Measurements from ENCODE around the gene AMIGO3. TPM values are rescaled to one million over a fixed set of nuclear protein-coding genes. Genes with fewer than 3 reads are reported as not detected.

Gene AMIGO3
- polyA plus RNA-seq, 1 donor (not counting 4 experiments of a cell fraction or from before 2014, with no cell fraction given): 0.03 TPM

DNA sequence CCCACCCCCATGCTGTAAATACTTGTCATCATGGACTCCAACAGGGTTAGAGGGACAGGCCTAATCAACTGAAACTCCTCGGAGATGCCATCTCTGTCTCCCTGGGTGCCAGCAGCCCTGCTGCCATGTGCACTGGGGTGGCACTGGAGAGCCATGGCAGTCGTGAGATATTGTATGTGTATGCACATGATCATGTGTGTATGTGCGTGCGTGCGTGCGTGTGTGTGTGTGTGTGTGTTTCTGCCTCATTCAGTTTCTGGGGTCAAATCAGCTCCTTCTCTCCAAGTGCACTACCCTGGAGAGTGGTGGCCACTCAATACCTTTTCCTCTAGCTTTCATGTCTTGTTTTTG lies 48.6 kb downstream of the AMIGO3 start:
- Histone ChIP-seq H3K27ac (ENCODE audit: control insufficient read depth, insufficient read depth, low read length) (no peak overlapping the region), H4K20me1 (ENCODE audit: control insufficient read depth, extremely low read depth, insufficient read depth, low read length) (no peaks in the 10 kb centered on the region), H3K79me2 (ENCODE audit: control insufficient read depth, insufficient read depth, low read length) (peaks cover 12% of the 10 kb centered on the region), H3K9me3 (ENCODE audit: control insufficient read depth, low read depth, low read length) (no peaks in the 10 kb centered on the region), H3K9ac (ENCODE audit: control insufficient read depth, extremely low read depth, insufficient read depth, low read length) (no peak overlapping the region), H3K4me2 (ENCODE audit: control insufficient read depth, extremely low read depth, insufficient read depth, low read depth, low read length) (no peak overlapping the region), H3K27me3 (ENCODE audit: control insufficient read depth, extremely low read depth, insufficient read depth, low read length) (no peaks in the 10 kb centered on the region), H3K36me3 (ENCODE audit: control insufficient read depth in 2 of 2, extremely low read depth in 1 of 2, insufficient read depth in 2 of 2, low read length in 2 of 2) (peaks cover 0 to 3% of the 10 kb centered on the region in 2 experiments), H2AFZ (ENCODE audit: control insufficient read depth, low read length) (no peak overlapping the region), H3K4me3 (ENCODE audit: control insufficient read depth in 2 of 3, extremely low read depth in 1 of 3, insufficient read depth in 2 of 3, low read depth in 1 of 3, low read length in 3 of 3) (no peak overlapping the region), H3K9me1 (ENCODE audit: control insufficient read depth, extremely low read depth, insufficient read depth, low read length) (no peaks in the 10 kb centered on the region), H3K4me1 (ENCODE audit: control insufficient read depth, extremely low read depth, insufficient read depth, low read length) (peaks cover 20% of the 10 kb centered on the region)
- no peak for DNase-seq (ENCODE audit: low read depth, low spot score)
- TF ChIP-seq, protein P1, sequence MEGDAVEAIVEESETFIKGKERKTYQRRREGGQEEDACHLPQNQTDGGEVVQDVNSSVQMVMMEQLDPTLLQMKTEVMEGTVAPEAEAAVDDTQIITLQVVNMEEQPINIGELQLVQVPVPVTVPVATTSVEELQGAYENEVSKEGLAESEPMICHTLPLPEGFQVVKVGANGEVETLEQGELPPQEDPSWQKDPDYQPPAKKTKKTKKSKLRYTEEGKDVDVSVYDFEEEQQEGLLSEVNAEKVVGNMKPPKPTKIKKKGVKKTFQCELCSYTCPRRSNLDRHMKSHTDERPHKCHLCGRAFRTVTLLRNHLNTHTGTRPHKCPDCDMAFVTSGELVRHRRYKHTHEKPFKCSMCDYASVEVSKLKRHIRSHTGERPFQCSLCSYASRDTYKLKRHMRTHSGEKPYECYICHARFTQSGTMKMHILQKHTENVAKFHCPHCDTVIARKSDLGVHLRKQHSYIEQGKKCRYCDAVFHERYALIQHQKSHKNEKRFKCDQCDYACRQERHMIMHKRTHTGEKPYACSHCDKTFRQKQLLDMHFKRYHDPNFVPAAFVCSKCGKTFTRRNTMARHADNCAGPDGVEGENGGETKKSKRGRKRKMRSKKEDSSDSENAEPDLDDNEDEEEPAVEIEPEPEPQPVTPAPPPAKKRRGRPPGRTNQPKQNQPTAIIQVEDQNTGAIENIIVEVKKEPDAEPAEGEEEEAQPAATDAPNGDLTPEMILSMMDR (optimal IDR thresholded peaks at IDR 0.05 in 1 of 3, IDR thresholded peaks at IDR 0.05 in 1 of 3, conservative IDR thresholded peaks at IDR 0.05 in 1 of 3; ENCODE audit: extremely low read depth in 1 of 3, insufficient read depth in 2 of 3, low read length in 3 of 3): no peak
- TF ChIP-seq EZH2 (IDR thresholded peaks at IDR 0.05; ENCODE audit: low read length): no peak
- no peak for FAIRE-seq
- dilution Hi-C loops (cut with MboI; ENCODE audit: extremely low pct_ligation_motif_present, low sequenced_read_pairs): loop anchor here (25.0 kb wide), 1 partner anchor 109 kb away; the partner anchor contains the start of gene BSN

DNA sequence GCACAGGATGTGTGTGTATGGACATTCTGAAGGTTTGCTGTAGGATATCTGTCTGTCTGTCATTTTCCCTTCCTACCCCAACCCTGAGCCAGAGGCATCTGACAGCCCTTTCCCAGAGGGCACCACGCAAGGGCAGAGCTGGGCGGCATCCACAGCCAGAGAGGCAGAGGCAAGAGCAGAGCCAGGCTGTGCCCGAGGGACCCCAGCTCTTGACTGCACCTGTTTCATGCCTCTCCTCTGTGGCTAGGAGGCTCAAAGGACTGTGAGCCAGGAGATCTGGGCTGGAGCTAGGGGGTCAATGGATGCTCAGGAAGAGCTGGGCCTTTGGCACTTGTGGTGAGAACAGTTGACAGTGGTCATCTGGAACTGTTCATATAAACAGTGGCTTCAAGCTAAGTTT lies 50.1 kb downstream of the AMIGO3 start:
- H3K27ac ChIP-seq (ENCODE audit: control insufficient read depth, insufficient read depth, low read length): no peak overlapping the region
- peaks cover under 1% of the 10 kb centered on the region for H3K79me2 ChIP-seq (ENCODE audit: control insufficient read depth, insufficient read depth, low read length)

More for the DNA sequence above, 50.1 kb downstream of the AMIGO3 start:
- Histone ChIP-seq H3K9me1 (ENCODE audit: control insufficient read depth, extremely low read depth, insufficient read depth, low read length) (no peaks in the 10 kb centered on the region), H3K4me1 (ENCODE audit: control insufficient read depth, extremely low read depth, insufficient read depth, low read length) (peaks cover 14% of the 10 kb centered on the region), H3K36me3 (ENCODE audit: control insufficient read depth in 2 of 2, extremely low read depth in 1 of 2, insufficient read depth in 2 of 2, low read length in 2 of 2) (no peaks in the 10 kb centered on the region), H3K9ac (ENCODE audit: control insufficient read depth, extremely low read depth, insufficient read depth, low read length) (no peak overlapping the region), H2AFZ (ENCODE audit: control insufficient read depth, low read length) (no peak overlapping the region), H4K20me1 (ENCODE audit: control insufficient read depth, extremely low read depth, insufficient read depth, low read length) (no peaks in the 10 kb centered on the region), H3K27me3 (ENCODE audit: control insufficient read depth, extremely low read depth, insufficient read depth, low read length) (no peaks in the 10 kb centered on the region), H3K4me2 (ENCODE audit: control insufficient read depth, extremely low read depth, insufficient read depth, low read depth, low read length) (no peak overlapping the region), H3K9me3 (ENCODE audit: control insufficient read depth, low read depth, low read length) (no peaks in the 10 kb centered on the region), H3K4me3 (ENCODE audit: control insufficient read depth in 2 of 3, extremely low read depth in 1 of 3, insufficient read depth in 2 of 3, low read depth in 1 of 3, low read length in 3 of 3) (no peak overlapping the region)
- dilution Hi-C loops (cut with MboI; ENCODE audit: extremely low pct_ligation_motif_present, low sequenced_read_pairs): loop anchor here (25.0 kb wide), 1 partner anchor 107 kb away; the partner anchor contains the start of gene BSN
- TF ChIP-seq EZH2 (IDR thresholded peaks at IDR 0.05; ENCODE audit: low read length): no peak
- TF ChIP-seq, protein P1 (optimal IDR thresholded peaks at IDR 0.05 in 1 of 3, IDR thresholded peaks at IDR 0.05 in 1 of 3, conservative IDR thresholded peaks at IDR 0.05 in 1 of 3; ENCODE audit: extremely low read depth in 1 of 3, insufficient read depth in 2 of 3, low read length in 3 of 3): no peak
- no peak for DNase-seq (ENCODE audit: low read depth, low spot score)
- FAIRE-seq: no peak
